Stimulated activated CD4-positive, alpha-beta T cell treated with anti-CD3 and anti-CD28 coated beads, Interleukin-4, amount 100 ng/mL, for 48 hours (primary cell): Measurements from ENCODE around the gene MRPS30.
"Not testable (repeated sequence)": the region's sequence is repeated elsewhere in the genome, so short reads cannot be mapped to it uniquely, and the experiment has no call there.

Source experiments
- DNase-seq, 2 donors: peaks; one replicate each; pipeline ENCODE4 v3.0.0-alpha.2; 2020; ENCODE audit warnings: low read depth in 2 of 2

The MRPS30 gene

GRCh38 chr5:44821164-44821563, 12.4 kb downstream of the MRPS30 start:
- DNase-seq, result no peak

DNA sequence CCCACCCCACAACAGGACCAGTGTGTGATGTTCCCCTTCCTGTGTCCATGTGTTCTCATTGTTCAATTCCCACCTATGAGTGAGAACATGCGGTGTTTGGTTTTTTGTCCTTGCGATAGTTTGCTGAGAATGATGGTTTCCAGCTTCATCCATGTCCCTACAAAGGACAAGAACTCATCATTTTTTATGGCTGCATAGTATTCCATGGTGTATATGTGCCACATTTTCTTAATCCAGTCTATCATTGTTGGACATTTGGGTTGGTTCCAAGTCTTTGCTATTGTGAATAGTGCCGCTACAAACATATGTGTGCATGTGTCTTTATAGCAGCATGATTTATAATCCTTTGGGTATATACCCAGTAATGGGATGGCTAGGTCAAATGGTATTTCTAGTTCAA, 15.9 kb downstream of the MRPS30 start:
- DNase-seq, result not testable (repeated sequence)

GRCh38 chr5:44827681-44828080, 18.9 kb downstream of the MRPS30 start:
- DNase-seq, result no peak

DNA sequence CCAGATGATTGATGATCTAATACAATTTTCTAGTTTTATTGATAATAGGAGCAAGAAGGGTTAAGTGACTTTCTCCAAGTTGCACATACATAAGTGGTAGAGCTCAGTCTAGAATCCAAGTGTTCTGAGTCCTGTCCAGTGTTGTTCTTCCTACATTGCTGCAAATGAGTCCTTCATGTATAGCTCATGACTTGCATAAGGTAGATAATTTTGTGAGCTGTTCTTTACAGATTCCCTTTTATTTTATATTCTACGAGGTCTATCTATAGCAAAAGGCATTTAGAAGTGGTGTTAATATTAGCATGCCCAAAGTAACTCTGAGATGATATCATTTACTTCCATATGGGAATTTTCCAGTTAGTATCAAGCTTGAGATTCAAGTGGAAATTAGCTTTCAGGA, 20.0 kb downstream of the MRPS30 start:
- DNase-seq, result no peak

DNA sequence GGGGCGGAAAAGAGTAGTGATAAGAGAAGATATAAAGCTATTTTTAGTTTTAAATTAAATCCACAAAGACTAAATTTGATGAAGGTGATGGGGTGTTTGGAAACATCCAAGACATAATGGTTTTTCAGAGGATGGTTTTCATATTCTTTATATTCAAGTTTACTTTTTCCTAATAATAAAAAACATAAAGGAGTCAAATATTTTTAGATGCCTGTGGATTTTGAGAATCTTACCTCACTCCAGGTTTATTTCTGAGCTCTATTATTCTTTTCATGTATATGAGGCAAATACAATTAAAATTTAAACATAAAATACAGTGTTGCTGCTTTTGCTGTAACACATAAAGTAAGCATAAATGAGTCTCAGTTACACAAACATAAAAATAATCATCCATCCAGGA, 22.2 kb downstream of the MRPS30 start:
- no peak for DNase-seq

- no peak for DNase-seq
Measured at GRCh38 chr5:44833249-44833648, 24.5 kb downstream of the MRPS30 start.

DNA sequence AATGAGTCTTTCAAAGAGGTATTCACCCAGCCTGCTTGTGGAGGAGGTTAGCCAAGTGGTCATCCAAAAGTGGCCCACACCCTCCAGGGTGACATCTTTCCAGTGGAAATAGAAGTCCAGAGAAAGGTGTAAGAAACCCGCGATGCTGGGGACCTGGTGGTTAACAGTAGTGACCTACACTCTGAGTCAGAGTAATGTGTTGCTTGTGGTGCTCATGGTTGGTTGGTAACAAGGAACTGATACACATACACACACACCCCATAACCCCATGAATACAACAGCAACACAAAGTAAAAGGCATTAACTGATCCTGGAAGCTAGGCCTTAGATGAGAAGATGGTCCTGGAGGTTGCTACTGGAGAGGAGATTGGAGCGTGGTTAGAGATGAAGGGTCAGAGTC, 26.9 kb downstream of the MRPS30 start:
- no peak for DNase-seq

DNA sequence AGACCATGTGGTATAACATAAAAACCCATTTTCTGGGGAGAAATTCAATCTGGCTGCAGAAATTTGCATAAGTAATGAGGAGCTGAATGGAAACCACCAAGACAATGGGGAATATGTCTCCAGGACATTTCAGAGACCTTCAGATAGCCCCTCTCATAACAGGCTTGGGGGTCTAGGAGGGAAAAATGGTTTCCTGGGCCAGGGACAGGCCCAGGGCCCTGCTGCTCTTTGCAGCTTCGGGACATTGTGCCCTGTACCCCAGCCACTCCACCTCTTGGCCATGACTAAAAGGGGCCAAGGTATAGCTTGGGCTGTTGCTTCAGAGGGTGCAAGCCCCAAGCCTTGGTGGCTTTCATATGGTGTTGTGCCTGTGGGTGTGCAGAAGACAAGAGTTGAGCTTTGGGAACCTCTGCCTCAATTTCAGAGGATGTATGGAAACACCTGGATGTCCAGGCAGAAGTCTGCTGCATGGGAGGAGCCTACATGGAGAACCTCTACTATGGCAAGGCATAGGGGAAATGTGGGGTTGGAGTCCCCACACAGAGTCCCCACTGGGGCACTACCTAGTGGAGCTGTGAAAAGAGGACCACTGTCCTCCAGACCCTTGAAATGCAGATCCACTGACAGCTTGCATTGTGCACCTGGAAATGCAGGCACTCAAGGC, 30.4 kb downstream of the MRPS30 start:
- no peak for DNase-seq

- no peak for DNase-seq
Measured at GRCh38 chr5:44842496-44843282, 33.9 kb downstream of the MRPS30 start.

- no peak for DNase-seq
Measured at GRCh38 chr5:44844744-44845143, 36.0 kb downstream of the MRPS30 start.

- DNase-seq, result no peak
Measured at GRCh38 chr5:44845777-44846176, 37.0 kb downstream of the MRPS30 start.

DNA sequence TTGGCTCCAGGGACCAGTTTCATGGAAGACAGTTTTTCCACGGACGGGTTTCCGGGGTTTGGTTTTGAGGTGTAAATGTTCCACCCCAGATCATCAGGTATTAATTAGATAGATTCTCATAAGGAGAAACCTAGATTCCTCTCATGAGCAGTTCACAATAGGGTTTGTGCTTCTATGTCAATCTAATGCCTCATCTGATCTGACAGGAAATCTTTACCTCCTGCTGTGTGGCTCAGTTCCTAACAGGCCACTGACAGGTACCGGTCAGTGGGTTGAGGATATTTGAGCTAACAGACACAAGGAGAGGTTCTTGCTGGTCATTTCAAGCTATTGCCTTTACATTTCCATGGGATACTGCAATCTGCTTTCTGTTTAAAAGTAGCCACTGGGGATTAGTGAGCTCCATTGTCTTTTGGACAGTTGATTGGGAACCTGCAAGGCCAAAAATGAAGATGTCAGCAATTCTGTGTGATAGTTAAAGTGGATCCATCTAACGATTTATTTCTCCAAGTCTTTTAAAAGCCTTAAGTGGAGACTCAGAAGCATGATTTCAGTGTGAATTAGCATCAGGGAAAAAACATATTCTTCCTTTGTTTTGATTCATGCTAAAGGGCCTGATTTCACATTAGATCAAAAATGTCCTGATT, 38.6 kb downstream of the MRPS30 start:
- DNase-seq, result no peak

DNA sequence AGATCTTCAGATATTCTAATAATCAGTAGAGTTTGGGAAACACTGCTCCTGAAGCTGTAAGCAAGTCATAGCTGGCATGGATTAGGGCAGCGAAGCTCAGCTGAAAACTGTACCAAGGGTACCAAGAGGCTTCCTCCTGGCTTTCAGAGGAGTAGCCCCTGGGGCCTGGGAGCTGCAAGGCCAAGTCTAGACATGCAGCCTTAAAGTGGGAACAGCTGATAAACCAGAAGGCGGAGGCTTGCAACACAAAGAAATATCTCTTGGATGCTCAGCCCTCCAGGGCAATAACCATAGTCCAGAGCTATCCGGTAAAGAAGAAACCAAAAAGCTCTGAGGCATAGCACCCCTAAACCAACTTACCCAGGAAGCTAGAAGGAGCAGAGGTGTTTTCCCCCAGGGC, 51.5 kb downstream of the MRPS30 start:
- DNase-seq, result no peak

GRCh38 chr5:44862808-44863207, 54.1 kb downstream of the MRPS30 start:
- no peak for DNase-seq
